SK-N-SH treated with all-trans-retinoic acid at 6 μM for 48 hours (cell line): ENCODE measurements around the gene TIPARP.

Experiments used
- ATAC-seq: fragments of 200-7000 bp; cut with Tn5 transposase; 3 replicates; pipeline ENCODE4 v1.9.1; 2020; ENCODE audit warnings: mild to moderate bottlenecking, moderate library complexity
- ARNTL ChIP-seq: fragments of 450-650 bp; formaldehyde crosslinking; IDR thresholded peaks from 2 replicates; pipeline ENCODE4 v1.5.0; 2020; ENCODE audit warnings: low read depth, mild to moderate bottlenecking, moderate library complexity, borderline replicate concordance
- BACH2 ChIP-seq: fragments of 250-450 bp; sonication (Bioruptor Pico); IDR thresholded peaks from 2 replicates; pipeline ENCODE4 v1.9.0; 2021; ENCODE audit warnings: mild to moderate bottlenecking, borderline replicate concordance
- CSDC2 ChIP-seq: fragments of 250-450 bp; sonication (Bioruptor Pico); IDR thresholded peaks from 2 replicates; pipeline ENCODE4 v1.5.0; 2020; ENCODE audit warnings: mild to moderate bottlenecking, moderate library complexity
- CSRNP3 ChIP-seq: fragments of 250-450 bp; sonication (Bioruptor Pico); IDR thresholded peaks from 2 replicates; pipeline ENCODE4 v1.5.1; 2021; ENCODE audit warnings: mild to moderate bottlenecking, moderate library complexity
- ESRRG ChIP-seq: fragments of 250-450 bp; sonication (Bioruptor Pico); IDR thresholded peaks from 2 replicates; pipeline ENCODE4 v1.6.1; 2021; ENCODE audit warnings: mild to moderate bottlenecking
- OSR1 ChIP-seq: fragments of 250-450 bp; sonication (Bioruptor Pico); IDR thresholded peaks from 2 replicates; pipeline ENCODE4 v1.8.0; 2022; ENCODE audit warnings: moderate library complexity, mild to moderate bottlenecking, inconsistent platforms
- PPARA ChIP-seq: fragments of 250-450 bp; sonication (Bioruptor Pico); IDR thresholded peaks from 2 replicates; pipeline ENCODE4 v1.5.0; 2020; ENCODE audit warnings: mild to moderate bottlenecking, borderline replicate concordance
- SNAI2 ChIP-seq: fragments of 250-450 bp; sonication (Bioruptor Pico); IDR thresholded peaks from 2 replicates; pipeline ENCODE4 v1.5.0; 2020; ENCODE audit warnings: mild to moderate bottlenecking, moderate library complexity
- TCF4 ChIP-seq: fragments of 250-450 bp; sonication (Bioruptor Pico); IDR thresholded peaks from 2 replicates; pipeline ENCODE4 v1.8.0; 2021; ENCODE audit warnings: mild to moderate bottlenecking, moderate library complexity, borderline replicate concordance
- TOX ChIP-seq: fragments of 250-450 bp; sonication (Bioruptor Pico); IDR thresholded peaks from 2 replicates; pipeline ENCODE4 v1.8.0; 2021; ENCODE audit warnings: mild to moderate bottlenecking, moderate library complexity, borderline replicate concordance
- TSHZ2 ChIP-seq: fragments of 250-450 bp; sonication (Bioruptor Pico); IDR thresholded peaks from 2 replicates; pipeline ENCODE4 v1.5.0; 2020; ENCODE audit warnings: mild to moderate bottlenecking, moderate library complexity
- ZC3H10 ChIP-seq: fragments of 250-450 bp; sonication (Bioruptor Pico); IDR thresholded peaks from 2 replicates; pipeline ENCODE4 v1.5.1; 2021; ENCODE audit warnings: mild to moderate bottlenecking, moderate library complexity
- ZFP3 ChIP-seq: fragments of 250-450 bp; sonication (Bioruptor Pico); IDR thresholded peaks from 2 replicates; pipeline ENCODE4 v1.5.0; 2020; ENCODE audit warnings: mild to moderate bottlenecking, moderate library complexity
- ZFP30 ChIP-seq: fragments of 450-650 bp; formaldehyde crosslinking; IDR thresholded peaks from 2 replicates; pipeline ENCODE4 v1.5.0; 2022; ENCODE audit warnings: mild to moderate bottlenecking, moderate library complexity
- ZNF565 ChIP-seq: fragments of 450-650 bp; formaldehyde crosslinking; conservative IDR thresholded peaks from 2 replicates; pipeline ENCODE4 v1.5.0; 2020; ENCODE audit warnings: low read depth, mild to moderate bottlenecking, moderate library complexity
- ZNF70 ChIP-seq: fragments of 450-650 bp; formaldehyde crosslinking; IDR thresholded peaks from 2 replicates; pipeline ENCODE4 v1.5.0; 2020; ENCODE audit warnings: mild to moderate bottlenecking, moderate library complexity
- TF ChIP-seq, protein P1 (sequence below): fragments of 250-450 bp; sonication (Bioruptor Pico); IDR thresholded peaks from 2 replicates; pipeline ENCODE4 v1.5.1; 2020; ENCODE audit warnings: low read depth, mild to moderate bottlenecking, moderate library complexity
- TF ChIP-seq, protein P2 (sequence below): fragments of 250-450 bp; sonication (Bioruptor Pico); IDR thresholded peaks from 2 replicates; pipeline ENCODE4 v1.8.0; 2020; ENCODE audit warnings: mild to moderate bottlenecking, moderate library complexity, borderline replicate concordance

Gene TIPARP

GRCh38 chr3:156664831-156665178, 9.6 kb upstream of the TIPARP start:
- TF ChIP-seq ZFP3 (CRISPR knock-in tag) (no peak), ZC3H10 (CRISPR knock-in tag) (no peak), ZNF565 (CRISPR knock-in tag) (no peak), TSHZ2 (CRISPR knock-in tag) (no peak), CSRNP3 (CRISPR knock-in tag) (no peak), ARNTL (CRISPR knock-in tag) (no peak), TOX (no peak), SNAI2 (CRISPR knock-in tag) (no peak), ESRRG (CRISPR knock-in tag) (no peak)
- TF ChIP-seq, protein P1, sequence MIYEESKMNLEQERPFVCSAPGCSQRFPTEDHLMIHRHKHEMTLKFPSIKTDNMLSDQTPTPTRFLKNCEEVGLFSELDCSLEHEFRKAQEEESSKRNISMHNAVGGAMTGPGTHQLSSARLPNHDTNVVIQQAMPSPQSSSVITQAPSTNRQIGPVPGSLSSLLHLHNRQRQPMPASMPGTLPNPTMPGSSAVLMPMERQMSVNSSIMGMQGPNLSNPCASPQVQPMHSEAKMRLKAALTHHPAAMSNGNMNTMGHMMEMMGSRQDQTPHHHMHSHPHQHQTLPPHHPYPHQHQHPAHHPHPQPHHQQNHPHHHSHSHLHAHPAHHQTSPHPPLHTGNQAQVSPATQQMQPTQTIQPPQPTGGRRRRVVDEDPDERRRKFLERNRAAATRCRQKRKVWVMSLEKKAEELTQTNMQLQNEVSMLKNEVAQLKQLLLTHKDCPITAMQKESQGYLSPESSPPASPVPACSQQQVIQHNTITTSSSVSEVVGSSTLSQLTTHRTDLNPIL = no peak
- TF ChIP-seq, protein P2, sequence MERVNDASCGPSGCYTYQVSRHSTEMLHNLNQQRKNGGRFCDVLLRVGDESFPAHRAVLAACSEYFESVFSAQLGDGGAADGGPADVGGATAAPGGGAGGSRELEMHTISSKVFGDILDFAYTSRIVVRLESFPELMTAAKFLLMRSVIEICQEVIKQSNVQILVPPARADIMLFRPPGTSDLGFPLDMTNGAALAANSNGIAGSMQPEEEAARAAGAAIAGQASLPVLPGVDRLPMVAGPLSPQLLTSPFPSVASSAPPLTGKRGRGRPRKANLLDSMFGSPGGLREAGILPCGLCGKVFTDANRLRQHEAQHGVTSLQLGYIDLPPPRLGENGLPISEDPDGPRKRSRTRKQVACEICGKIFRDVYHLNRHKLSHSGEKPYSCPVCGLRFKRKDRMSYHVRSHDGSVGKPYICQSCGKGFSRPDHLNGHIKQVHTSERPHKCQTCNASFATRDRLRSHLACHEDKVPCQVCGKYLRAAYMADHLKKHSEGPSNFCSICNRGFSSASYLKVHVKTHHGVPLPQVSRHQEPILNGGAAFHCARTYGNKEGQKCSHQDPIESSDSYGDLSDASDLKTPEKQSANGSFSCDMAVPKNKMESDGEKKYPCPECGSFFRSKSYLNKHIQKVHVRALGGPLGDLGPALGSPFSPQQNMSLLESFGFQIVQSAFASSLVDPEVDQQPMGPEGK (CRISPR knock-in tag) = no peak
- no peak for ATAC-seq

DNA sequence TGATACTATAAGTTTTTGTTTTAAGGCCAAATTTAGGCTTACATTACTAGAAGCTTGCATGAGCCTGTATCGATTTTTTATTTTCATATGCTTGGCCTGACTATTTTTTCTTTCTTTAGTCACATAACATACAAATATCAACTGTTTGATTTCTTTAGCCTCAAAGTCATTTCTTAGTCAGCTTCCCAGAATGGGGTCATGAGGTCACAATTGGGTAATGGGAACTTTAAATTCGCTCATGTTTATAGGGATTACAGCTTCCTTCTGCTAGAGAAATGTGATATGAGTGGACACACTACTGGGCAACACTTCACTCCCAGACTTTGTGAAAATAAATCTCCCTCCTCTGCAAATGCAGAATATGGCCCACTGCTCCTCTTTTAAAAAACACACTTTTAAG, 9.1 kb upstream of the TIPARP start:
- no peak for ATAC-seq
- TF ChIP-seq, protein P2 (CRISPR knock-in tag) = no peak
- TF ChIP-seq BACH2 = no peak
- TF ChIP-seq PPARA (CRISPR knock-in tag) = no peak
- TF ChIP-seq CSRNP3 (CRISPR knock-in tag) = no peak
- no peak for TF ChIP-seq SNAI2 (CRISPR knock-in tag)
- TF ChIP-seq, protein P1 = no peak
- TF ChIP-seq ZC3H10 (CRISPR knock-in tag) = no peak

- no peak for TF ChIP-seq TOX
- TF ChIP-seq, all 23 proteins: peak for 0
- no peak for ATAC-seq
These were observed 8.3 kb upstream of the TIPARP start for GRCh38 chr3:156666073-156666472.

DNA sequence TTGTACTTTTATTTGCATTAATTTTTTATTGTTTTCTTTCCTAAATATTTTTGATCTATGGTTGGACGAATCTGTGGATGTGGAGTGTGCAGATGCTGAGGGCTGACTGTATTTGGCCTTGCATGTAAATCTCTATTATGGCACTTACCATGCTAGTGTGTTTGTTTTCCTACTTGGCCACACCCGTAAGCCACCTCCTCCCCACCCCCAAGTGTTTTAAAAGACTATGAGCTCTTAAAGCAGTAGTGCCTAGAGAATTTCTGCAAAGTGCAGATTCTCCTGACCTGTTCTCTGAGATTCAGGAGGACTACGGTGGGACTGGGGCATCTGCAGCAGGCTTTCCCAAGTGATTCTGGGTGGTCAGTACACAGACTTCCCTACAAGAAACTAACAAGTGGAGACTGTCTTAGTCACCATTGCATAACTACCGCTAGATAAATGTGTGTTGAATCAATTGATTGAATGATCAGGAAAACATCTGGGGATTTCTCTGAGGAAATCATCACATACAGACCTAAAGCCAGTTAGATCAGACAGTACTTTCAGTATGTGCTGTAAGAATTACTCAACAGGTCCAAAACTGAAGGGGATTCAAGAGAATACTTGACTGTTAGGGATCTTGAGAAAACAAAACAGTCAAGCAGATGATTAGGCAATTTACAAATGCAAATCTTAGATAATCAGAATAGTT, 6.2 kb upstream of the TIPARP start:
- no peak for ATAC-seq
- TF ChIP-seq TOX = no peak
- no peak for TF ChIP-seq CSDC2 (CRISPR knock-in tag)
- TF ChIP-seq ZFP30 (CRISPR knock-in tag) = no peak
- no peak for TF ChIP-seq SNAI2 (CRISPR knock-in tag)
- no peak for TF ChIP-seq OSR1
- TF ChIP-seq, protein P2 (CRISPR knock-in tag) = no peak
- TF ChIP-seq PPARA (CRISPR knock-in tag) = no peak
- no peak for TF ChIP-seq ZNF70
- no peak for TF ChIP-seq ARNTL (CRISPR knock-in tag)
- TF ChIP-seq ZFP3 (CRISPR knock-in tag) = no peak
- TF ChIP-seq, protein P1 = no peak
- no peak for TF ChIP-seq TCF4
